ENCODE results near the gene PSG3.
"Not testable (repeated sequence)": the region's sequence is repeated elsewhere in the genome, so short reads cannot be mapped to it uniquely, and the experiment has no call there.

DNA sequence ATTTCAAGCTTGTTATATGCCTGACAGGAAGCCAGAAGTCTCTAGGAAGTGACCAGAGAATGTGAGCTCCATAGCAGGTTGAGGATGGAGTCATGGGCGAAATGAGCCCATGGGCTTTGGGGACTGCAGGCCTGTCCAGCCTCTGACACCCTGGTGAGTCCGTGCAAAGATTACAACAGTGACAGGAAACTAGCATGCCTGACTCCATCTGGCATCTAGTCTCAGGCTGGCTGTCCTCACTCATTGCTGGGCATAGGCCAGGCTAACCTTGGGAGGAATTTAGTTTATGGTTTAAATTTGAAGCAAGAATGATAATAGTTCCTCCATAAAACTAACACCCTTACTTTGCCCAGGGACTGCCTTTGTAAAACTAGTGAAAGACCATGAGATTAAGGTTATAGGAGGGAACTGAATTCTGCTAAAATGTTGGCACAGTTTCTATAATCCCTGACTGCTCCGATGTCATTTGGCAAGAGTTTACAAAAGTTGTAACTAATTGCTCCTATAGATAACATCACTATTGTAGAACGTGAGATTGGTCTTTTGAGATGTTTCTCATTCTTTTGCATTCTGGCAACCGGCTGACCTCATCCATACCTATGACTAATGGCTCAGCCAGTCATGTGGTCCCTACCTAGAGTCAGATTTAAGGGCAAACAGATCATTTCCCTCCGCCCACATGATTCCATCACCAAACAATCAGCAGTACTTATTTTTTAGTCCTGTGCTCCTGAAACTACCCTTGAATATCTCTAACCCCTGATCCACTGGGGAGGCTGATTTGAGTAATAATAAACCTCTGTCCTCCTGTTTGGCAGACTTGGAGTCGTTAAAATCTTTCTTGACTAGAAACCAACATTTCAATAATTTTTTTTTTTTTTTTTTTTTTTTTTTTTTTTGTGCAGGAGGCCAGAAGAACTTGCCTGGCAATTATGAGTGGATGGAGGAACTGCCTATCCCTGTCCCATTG is 21.0 kb upstream of the PSG3 start:
- TF ChIP-seq, protein P1, sequence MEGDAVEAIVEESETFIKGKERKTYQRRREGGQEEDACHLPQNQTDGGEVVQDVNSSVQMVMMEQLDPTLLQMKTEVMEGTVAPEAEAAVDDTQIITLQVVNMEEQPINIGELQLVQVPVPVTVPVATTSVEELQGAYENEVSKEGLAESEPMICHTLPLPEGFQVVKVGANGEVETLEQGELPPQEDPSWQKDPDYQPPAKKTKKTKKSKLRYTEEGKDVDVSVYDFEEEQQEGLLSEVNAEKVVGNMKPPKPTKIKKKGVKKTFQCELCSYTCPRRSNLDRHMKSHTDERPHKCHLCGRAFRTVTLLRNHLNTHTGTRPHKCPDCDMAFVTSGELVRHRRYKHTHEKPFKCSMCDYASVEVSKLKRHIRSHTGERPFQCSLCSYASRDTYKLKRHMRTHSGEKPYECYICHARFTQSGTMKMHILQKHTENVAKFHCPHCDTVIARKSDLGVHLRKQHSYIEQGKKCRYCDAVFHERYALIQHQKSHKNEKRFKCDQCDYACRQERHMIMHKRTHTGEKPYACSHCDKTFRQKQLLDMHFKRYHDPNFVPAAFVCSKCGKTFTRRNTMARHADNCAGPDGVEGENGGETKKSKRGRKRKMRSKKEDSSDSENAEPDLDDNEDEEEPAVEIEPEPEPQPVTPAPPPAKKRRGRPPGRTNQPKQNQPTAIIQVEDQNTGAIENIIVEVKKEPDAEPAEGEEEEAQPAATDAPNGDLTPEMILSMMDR (IDR thresholded peaks at IDR 0.05) = not testable (repeated sequence)
- not testable (repeated sequence) for TF ChIP-seq POLR2A (IDR thresholded peaks at IDR 0.05)
